ENCODE measurements around the gene KRTAP4-16. TPM values are rescaled to one million over a fixed set of nuclear protein-coding genes. Genes with fewer than 3 reads are reported as not detected.

The KRTAP4-16 gene
- total RNA-seq, 1 experiment from 2014 or later = not detected

DNA sequence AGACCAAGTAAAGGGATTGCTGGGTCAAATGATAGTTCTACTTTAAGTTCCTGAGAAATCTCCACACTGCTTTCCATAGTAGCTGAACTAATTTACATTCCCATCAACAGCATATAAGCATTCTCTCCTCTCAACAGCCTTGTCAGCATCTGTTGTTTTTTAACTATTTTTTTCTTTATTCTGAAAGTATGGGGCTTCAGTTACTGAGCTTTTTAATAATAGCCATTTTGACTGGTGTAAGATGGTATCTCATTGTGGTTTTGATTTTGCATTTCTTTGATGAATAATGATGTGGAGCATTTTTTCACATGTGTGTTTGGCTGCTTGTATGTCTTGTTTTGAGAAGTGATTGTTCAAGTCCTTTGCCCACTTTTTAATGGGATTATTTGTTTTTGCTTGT is 49.4 kb downstream of the KRTAP4-16 start:
- TF ChIP-seq, protein P1, sequence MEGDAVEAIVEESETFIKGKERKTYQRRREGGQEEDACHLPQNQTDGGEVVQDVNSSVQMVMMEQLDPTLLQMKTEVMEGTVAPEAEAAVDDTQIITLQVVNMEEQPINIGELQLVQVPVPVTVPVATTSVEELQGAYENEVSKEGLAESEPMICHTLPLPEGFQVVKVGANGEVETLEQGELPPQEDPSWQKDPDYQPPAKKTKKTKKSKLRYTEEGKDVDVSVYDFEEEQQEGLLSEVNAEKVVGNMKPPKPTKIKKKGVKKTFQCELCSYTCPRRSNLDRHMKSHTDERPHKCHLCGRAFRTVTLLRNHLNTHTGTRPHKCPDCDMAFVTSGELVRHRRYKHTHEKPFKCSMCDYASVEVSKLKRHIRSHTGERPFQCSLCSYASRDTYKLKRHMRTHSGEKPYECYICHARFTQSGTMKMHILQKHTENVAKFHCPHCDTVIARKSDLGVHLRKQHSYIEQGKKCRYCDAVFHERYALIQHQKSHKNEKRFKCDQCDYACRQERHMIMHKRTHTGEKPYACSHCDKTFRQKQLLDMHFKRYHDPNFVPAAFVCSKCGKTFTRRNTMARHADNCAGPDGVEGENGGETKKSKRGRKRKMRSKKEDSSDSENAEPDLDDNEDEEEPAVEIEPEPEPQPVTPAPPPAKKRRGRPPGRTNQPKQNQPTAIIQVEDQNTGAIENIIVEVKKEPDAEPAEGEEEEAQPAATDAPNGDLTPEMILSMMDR (IDR thresholded peaks at IDR 0.05; ENCODE audit: unreplicated experiment) = no peak
- intact Hi-C loops (cut with micrococcal nuclease; ENCODE audit: unreplicated experiment) = no loop called here
- H3K36me3 Mint-ChIP-seq (ENCODE audit: insufficient read depth, unreplicated experiment) = no peaks in the 10 kb centered on the region
- no peaks in the 10 kb centered on the region for H3K27me3 Mint-ChIP-seq (ENCODE audit: unreplicated experiment)
- H3K27ac Mint-ChIP-seq (ENCODE audit: unreplicated experiment) = no peak overlapping the region
- CTCF ChIA-PET = interaction anchor here (0.9 kb wide), 1 partner anchor 10 kb away, joined by 4 read pairs; no protein-coding TSS in a partner anchor
- H3K4me3 Mint-ChIP-seq (ENCODE audit: low read depth, unreplicated experiment) = no peak overlapping the region
- peaks cover 2% of the 10 kb centered on the region for H3K9me3 Mint-ChIP-seq (ENCODE audit: low read depth, unreplicated experiment)
- no peak for DNase-seq
- peaks cover 26% of the 10 kb centered on the region for H3K4me1 Mint-ChIP-seq (ENCODE audit: low read depth, unreplicated experiment)
- no TSS peak for BruUV-seq (replicated peaks)

Other genes starting within 250 kb of the KRTAP4-16 start
- 2.4 and 2.7 TPM in 2 replicates for gene KRT12, start 235.0 kb downstream of the KRTAP4-16 start, total RNA-seq (2022)
- gene KRT20, start 217.0 kb downstream of the KRTAP4-16 start, total RNA-seq (2022) = 0.66 and 1.7 TPM in 2 replicates
- gene KRT23, start 164.6 kb downstream of the KRTAP4-16 start, total RNA-seq (2022) = 1,389 and 1,709 TPM in 2 replicates
- gene KRT39, start 135.3 kb downstream of the KRTAP4-16 start, total RNA-seq (2022) = 0.44 TPM in 1 of 2 replicates, not detected in the other
- gene KRT40, start 117.9 kb downstream of the KRTAP4-16 start, total RNA-seq (2022) = not detected in 2 replicates
- gene KRTAP3-3, start 108.0 kb downstream of the KRTAP4-16 start, total RNA-seq (2022) = not detected in 2 replicates
- gene KRTAP3-2, start 102.3 kb downstream of the KRTAP4-16 start, total RNA-seq (2022) = not detected in 2 replicates
- gene KRTAP3-1, start 93.1 kb downstream of the KRTAP4-16 start, total RNA-seq (2022) = not detected in 2 replicates
- gene KRTAP1-5, start 75.0 kb downstream of the KRTAP4-16 start, total RNA-seq (2022) = not detected in 2 replicates
- gene KRTAP1-4, start 72.0 kb downstream of the KRTAP4-16 start, total RNA-seq (2022) = not detected in 2 replicates
- not detected in 2 replicates for gene KRTAP1-3, start 67.3 kb downstream of the KRTAP4-16 start, total RNA-seq (2022)
- 10.2 and 15.9 TPM in 2 replicates for gene KRTAP1-1, start 60.8 kb downstream of the KRTAP4-16 start, total RNA-seq (2022)
- gene KRTAP2-1, start 54.9 kb downstream of the KRTAP4-16 start, total RNA-seq (2022) = not detected in 2 replicates
- not detected in 2 replicates for gene KRTAP2-2, start 47.0 kb downstream of the KRTAP4-16 start, total RNA-seq (2022)
- 9.4 and 18.2 TPM in 2 replicates for gene KRTAP2-3, start 42.1 kb downstream of the KRTAP4-16 start, total RNA-seq (2022)
- gene KRTAP2-4, start 36.3 kb downstream of the KRTAP4-16 start, total RNA-seq (2022) = not detected in 2 replicates
- not detected in 2 replicates for gene KRTAP4-7, start 18.1 kb downstream of the KRTAP4-16 start, total RNA-seq (2022)
- gene KRTAP4-8, start 4.1 kb downstream of the KRTAP4-16 start, total RNA-seq (2022) = not detected in 2 replicates
- not detected in 2 replicates for gene KRTAP4-9, start 3.2 kb upstream of the KRTAP4-16 start, total RNA-seq (2022)
- gene KRTAP4-11, start 16.2 kb upstream of the KRTAP4-16 start, total RNA-seq (2022) = not detected in 2 replicates
- not detected in 2 replicates for gene KRTAP4-12, start 22.0 kb upstream of the KRTAP4-16 start, total RNA-seq (2022)
- gene KRTAP4-6, start 38.3 kb upstream of the KRTAP4-16 start, total RNA-seq (2022) = not detected in 2 replicates
- not detected in 2 replicates for gene KRTAP4-5, start 47.6 kb upstream of the KRTAP4-16 start, total RNA-seq (2022)
- gene KRTAP4-4, start 58.5 kb upstream of the KRTAP4-16 start, total RNA-seq (2022) = not detected in 2 replicates
- gene KRTAP4-3, start 66.0 kb upstream of the KRTAP4-16 start, total RNA-seq (2022) = not detected in 2 replicates
- not detected in 2 replicates for gene KRTAP4-2, start 76.0 kb upstream of the KRTAP4-16 start, total RNA-seq (2022)
- not detected in 2 replicates for gene KRTAP4-1, start 82.7 kb upstream of the KRTAP4-16 start, total RNA-seq (2022)
- not detected in 2 replicates for gene KRTAP9-1, start 87.7 kb upstream of the KRTAP4-16 start, total RNA-seq (2022)
- gene KRTAP9-2, start 124.4 kb upstream of the KRTAP4-16 start, total RNA-seq (2022) = not detected in 2 replicates
- not detected in 2 replicates for gene KRTAP9-3, start 130.2 kb upstream of the KRTAP4-16 start, total RNA-seq (2022)
- gene KRTAP9-8, start 135.8 kb upstream of the KRTAP4-16 start, total RNA-seq (2022) = not detected in 2 replicates
- not detected in 2 replicates for gene KRTAP9-4, start 147.5 kb upstream of the KRTAP4-16 start, total RNA-seq (2022)
- gene KRTAP9-9, start 153.2 kb upstream of the KRTAP4-16 start, total RNA-seq (2022) = not detected in 2 replicates
- not detected in 2 replicates for gene KRTAP9-6, start 163.2 kb upstream of the KRTAP4-16 start, total RNA-seq (2022)
- gene KRTAP9-7, start 173.5 kb upstream of the KRTAP4-16 start, total RNA-seq (2022) = not detected in 2 replicates
- not detected in 2 replicates for gene KRTAP29-1, start 200.6 kb upstream of the KRTAP4-16 start, total RNA-seq (2022)
- not detected in 2 replicates for gene KRTAP16-1, start 207.1 kb upstream of the KRTAP4-16 start, total RNA-seq (2022)
- not detected in 2 replicates for gene KRTAP17-1, start 213.5 kb upstream of the KRTAP4-16 start, total RNA-seq (2022)
- gene KRT33A, start 248.6 kb upstream of the KRTAP4-16 start, total RNA-seq (2022) = not detected in 2 replicates

Measured in Calu3 (cell line).